K562 (cell line): Measurements from ENCODE around the gene MED28. TPM values are rescaled to one million over a fixed set of nuclear protein-coding genes. Genes with fewer than 3 reads are reported as not detected.
A peak's percentile ranks its signal among the peaks of the same experiment; 100 is the strongest.

ENCODE experiments used
- ATF6 ChIP-seq: sonication (generic); formaldehyde crosslinking; IDR thresholded peaks from 2 replicates; pipeline ENCODE4 v1.4.0; 2020; ENCODE audit warnings: mild to moderate bottlenecking, missing genetic modification reagents
- CBFA2T2 ChIP-seq: fragments of 450-650 bp; conservative IDR thresholded peaks from 2 replicates; pipeline ENCODE4 v1.6.1; 2017; ENCODE audit warnings: mild to moderate bottlenecking
- FIP1L1 ChIP-seq: fragments of 200-400 bp; formaldehyde crosslinking; IDR thresholded peaks from 2 replicates; pipeline ENCODE4 v1.6.1; 2018; ENCODE audit warnings: mild to moderate bottlenecking, low read depth, low read length; ENCODE audit not compliant: poor library complexity, severe bottlenecking
- HCFC1 ChIP-seq: IDR thresholded peaks from 2 replicates; pipeline ENCODE4 v1.6.1; 2012; ENCODE audit warnings: low read depth, low read length, improper control_type of control experiment
- NRF1 ChIP-seq, 2 experiments: fragments of 450-650 bp; IDR thresholded peaks in 1 of 2; conservative IDR thresholded peaks in 1 of 2; 2 replicates each; pipeline ENCODE4 v1.6.1; 2014; ENCODE audit warnings: mild to moderate bottlenecking in 2 of 2
- PHF21A ChIP-seq: fragments of 450-650 bp; IDR thresholded peaks from 2 replicates; pipeline ENCODE4 v1.6.1; 2017; ENCODE audit warnings: low read depth, borderline replicate concordance
- POLR2AphosphoS5 ChIP-seq: IDR thresholded peaks from 2 replicates; pipeline ENCODE4 v1.6.1; 2011; ENCODE audit warnings: mild to moderate bottlenecking, low read depth, low read length, moderate library complexity; ENCODE audit not compliant: control insufficient read depth, insufficient read depth
- RAD21 ChIP-seq, 2 experiments: fragments of 250-450 bp in 1 of 2; fragments of 450-650 bp in 1 of 2; sonication (Bioruptor Pico) in 1 of 2; formaldehyde crosslinking in 1 of 2; IDR thresholded peaks in 1 of 2; conservative IDR thresholded peaks in 1 of 2; 2 replicates each; pipeline versions ENCODE4 v1.4.0 to v1.8.0; 2020 to 2022; ENCODE audit warnings: mild to moderate bottlenecking in 2 of 2, moderate library complexity in 1 of 2
- RBM22 ChIP-seq: fragments of 200-400 bp; formaldehyde crosslinking; IDR thresholded peaks from 2 replicates; pipeline ENCODE4 v1.6.1; 2018; ENCODE audit warnings: low read length, low read depth; ENCODE audit not compliant: poor library complexity, severe bottlenecking
- ZNF316 ChIP-seq: fragments of 450-650 bp; IDR thresholded peaks from 2 replicates; pipeline ENCODE4 v1.6.1; 2016
- polyA plus RNA-seq, 8 experiments: library from polyadenylated mRNA; depleted of rRNA in 4 of 8; stranded (reverse) in 5 of 8; unstranded in 3 of 8; fragments of >200 nt; fragmentation: Nextera tagmentation in 2 of 8; fragmentation: Illumina TruSeq in 1 of 8; extraction: Ambion mirVana in 2 of 8; extraction: Trizol in 1 of 8; gene quantifications; 2 replicates each; pipeline versions ENCODE4 v1.2.1 to v1.2.3, GENCODE V29; 2011 to 2014; ENCODE audit warnings: inconsistent platforms in 1 of 8, missing spikeins in 1 of 8
- total RNA-seq, 7 experiments: library from RNA; depleted of rRNA in 6 of 7; stranded (reverse); fragments of >200 nt in 6 of 7; fragmentation: Illumina TruSeq in 2 of 7; extraction: Trizol in 2 of 7; gene quantifications; 2 replicates each; pipeline versions ENCODE4 v1.2.1 to v1.2.3, GENCODE V29; 2011 to 2021; ENCODE audit warnings: low replicate concordance in 1 of 7
- TF ChIP-seq, protein P1 (sequence below): sonication (generic); IDR thresholded peaks from 2 replicates; pipeline ENCODE4 v1.6.1; 2016
- TF ChIP-seq, protein P2 (sequence below): fragments of 450-650 bp; IDR thresholded peaks from 2 replicates; pipeline ENCODE4 v1.6.1; 2017; ENCODE audit warnings: mild to moderate bottlenecking, moderate library complexity
- TF ChIP-seq, protein P3 (sequence below): fragments of 450-650 bp; formaldehyde crosslinking; IDR thresholded peaks from 2 replicates; pipeline ENCODE4 v1.4.0; 2020; ENCODE audit warnings: mild to moderate bottlenecking, moderate library complexity
- TF ChIP-seq, protein P4 (sequence below): sonication (generic); formaldehyde crosslinking; IDR thresholded peaks from 2 replicates; pipeline ENCODE4 v1.8.1; 2023; ENCODE audit warnings: missing genetic modification reagents, mild to moderate bottlenecking, borderline replicate concordance

Gene MED28
- total and polyA plus RNA-seq, 9 of the 15 experiments (the other 6 are each of a cell fraction or from before 2014, with no cell fraction given) = 15.5 to 93.8 (median 50.5) TPM

- TF ChIP-seq, protein P1, sequence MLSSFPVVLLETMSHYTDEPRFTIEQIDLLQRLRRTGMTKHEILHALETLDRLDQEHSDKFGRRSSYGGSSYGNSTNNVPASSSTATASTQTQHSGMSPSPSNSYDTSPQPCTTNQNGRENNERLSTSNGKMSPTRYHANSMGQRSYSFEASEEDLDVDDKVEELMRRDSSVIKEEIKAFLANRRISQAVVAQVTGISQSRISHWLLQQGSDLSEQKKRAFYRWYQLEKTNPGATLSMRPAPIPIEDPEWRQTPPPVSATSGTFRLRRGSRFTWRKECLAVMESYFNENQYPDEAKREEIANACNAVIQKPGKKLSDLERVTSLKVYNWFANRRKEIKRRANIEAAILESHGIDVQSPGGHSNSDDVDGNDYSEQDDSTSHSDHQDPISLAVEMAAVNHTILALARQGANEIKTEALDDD = no peak
- TF ChIP-seq ZNF316 = no peak
- TF ChIP-seq, protein P2, sequence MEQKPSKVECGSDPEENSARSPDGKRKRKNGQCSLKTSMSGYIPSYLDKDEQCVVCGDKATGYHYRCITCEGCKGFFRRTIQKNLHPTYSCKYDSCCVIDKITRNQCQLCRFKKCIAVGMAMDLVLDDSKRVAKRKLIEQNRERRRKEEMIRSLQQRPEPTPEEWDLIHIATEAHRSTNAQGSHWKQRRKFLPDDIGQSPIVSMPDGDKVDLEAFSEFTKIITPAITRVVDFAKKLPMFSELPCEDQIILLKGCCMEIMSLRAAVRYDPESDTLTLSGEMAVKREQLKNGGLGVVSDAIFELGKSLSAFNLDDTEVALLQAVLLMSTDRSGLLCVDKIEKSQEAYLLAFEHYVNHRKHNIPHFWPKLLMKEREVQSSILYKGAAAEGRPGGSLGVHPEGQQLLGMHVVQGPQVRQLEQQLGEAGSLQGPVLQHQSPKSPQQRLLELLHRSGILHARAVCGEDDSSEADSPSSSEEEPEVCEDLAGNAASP = no peak
- TF ChIP-seq RAD21 (CRISPR knock-in tag; conservative IDR thresholded peaks at IDR 0.05 in 1 of 2, IDR thresholded peaks at IDR 0.05 in 1 of 2) = peak; percentile 63 to 79
- TF ChIP-seq PHF21A = no peak
- no peak for TF ChIP-seq FIP1L1
- TF ChIP-seq, protein P3, sequence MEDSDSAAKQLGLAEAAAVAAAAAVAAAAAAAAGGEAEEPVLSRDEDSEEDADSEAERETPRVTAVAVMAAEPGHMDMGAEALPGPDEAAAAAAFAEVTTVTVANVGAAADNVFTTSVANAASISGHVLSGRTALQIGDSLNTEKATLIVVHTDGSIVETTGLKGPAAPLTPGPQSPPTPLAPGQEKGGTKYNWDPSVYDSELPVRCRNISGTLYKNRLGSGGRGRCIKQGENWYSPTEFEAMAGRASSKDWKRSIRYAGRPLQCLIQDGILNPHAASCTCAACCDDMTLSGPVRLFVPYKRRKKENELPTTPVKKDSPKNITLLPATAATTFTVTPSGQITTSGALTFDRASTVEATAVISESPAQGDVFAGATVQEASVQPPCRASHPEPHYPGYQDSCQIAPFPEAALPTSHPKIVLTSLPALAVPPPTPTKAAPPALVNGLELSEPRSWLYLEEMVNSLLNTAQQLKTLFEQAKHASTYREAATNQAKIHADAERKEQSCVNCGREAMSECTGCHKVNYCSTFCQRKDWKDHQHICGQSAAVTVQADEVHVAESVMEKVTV = peak; percentile 41; the same call in 1 of the 2 replicates
- no peak for TF ChIP-seq ATF6 (CRISPR knock-in tag)
- TF ChIP-seq HCFC1 = 0 out of 2 replicates have a peak, but pooled peaks have one; percentile 17
- peak; percentile 38 for TF ChIP-seq RBM22
- TF ChIP-seq POLR2AphosphoS5 = peak; percentile 44; the same call in 1 of the 2 replicates
- TF ChIP-seq CBFA2T2 = peak; percentile 30; the same call in 1 of the 2 replicates
- TF ChIP-seq, protein P4, sequence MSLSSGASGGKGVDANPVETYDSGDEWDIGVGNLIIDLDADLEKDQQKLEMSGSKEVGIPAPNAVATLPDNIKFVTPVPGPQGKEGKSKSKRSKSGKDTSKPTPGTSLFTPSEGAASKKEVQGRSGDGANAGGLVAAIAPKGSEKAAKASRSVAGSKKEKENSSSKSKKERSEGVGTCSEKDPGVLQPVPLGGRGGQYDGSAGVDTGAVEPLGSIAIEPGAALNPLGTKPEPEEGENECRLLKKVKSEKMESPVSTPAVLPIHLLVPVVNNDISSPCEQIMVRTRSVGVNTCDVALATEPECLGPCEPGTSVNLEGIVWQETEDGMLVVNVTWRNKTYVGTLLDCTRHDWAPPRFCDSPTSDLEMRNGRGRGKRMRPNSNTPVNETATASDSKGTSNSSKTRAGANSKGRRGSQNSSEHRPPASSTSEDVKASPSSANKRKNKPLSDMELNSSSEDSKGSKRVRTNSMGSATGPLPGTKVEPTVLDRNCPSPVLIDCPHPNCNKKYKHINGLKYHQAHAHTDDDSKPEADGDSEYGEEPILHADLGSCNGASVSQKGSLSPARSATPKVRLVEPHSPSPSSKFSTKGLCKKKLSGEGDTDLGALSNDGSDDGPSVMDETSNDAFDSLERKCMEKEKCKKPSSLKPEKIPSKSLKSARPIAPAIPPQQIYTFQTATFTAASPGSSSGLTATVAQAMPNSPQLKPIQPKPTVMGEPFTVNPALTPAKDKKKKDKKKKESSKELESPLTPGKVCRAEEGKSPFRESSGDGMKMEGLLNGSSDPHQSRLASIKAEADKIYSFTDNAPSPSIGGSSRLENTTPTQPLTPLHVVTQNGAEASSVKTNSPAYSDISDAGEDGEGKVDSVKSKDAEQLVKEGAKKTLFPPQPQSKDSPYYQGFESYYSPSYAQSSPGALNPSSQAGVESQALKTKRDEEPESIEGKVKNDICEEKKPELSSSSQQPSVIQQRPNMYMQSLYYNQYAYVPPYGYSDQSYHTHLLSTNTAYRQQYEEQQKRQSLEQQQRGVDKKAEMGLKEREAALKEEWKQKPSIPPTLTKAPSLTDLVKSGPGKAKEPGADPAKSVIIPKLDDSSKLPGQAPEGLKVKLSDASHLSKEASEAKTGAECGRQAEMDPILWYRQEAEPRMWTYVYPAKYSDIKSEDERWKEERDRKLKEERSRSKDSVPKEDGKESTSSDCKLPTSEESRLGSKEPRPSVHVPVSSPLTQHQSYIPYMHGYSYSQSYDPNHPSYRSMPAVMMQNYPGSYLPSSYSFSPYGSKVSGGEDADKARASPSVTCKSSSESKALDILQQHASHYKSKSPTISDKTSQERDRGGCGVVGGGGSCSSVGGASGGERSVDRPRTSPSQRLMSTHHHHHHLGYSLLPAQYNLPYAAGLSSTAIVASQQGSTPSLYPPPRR (CRISPR knock-in tag) = no peak
- TF ChIP-seq NRF1 (conservative IDR thresholded peaks at IDR 0.05 in 1 of 2, IDR thresholded peaks at IDR 0.05 in 1 of 2) = no peak
Observed at GRCh38 chr4:17636696-17637622, 22.5 kb downstream of the MED28 start (continued).
